Brain microvascular endothelial cell (primary cell): ENCODE measurements around the gene INSYN2B.

Source experiments
- DNase-seq: peaks from one replicate; pipeline ENCODE4 v3.0.0-alpha.2; 2020
- H3K27ac ChIP-seq: fragments of 250-450 bp; sonication (Bioruptor Pico); 2 replicates; pipeline ENCODE4 v1.5.1; 2020; ENCODE audit warnings: mild to moderate bottlenecking, moderate library complexity
- H3K27me3 ChIP-seq: fragments of 250-450 bp; sonication (Bioruptor Pico); replicated peaks from 2 replicates; pipeline ENCODE4 v1.5.1; 2020; ENCODE audit warnings: mild to moderate bottlenecking
- H3K36me3 ChIP-seq: fragments of 250-450 bp; sonication (Bioruptor Pico); replicated peaks from 2 replicates; pipeline ENCODE4 v1.5.1; 2020; ENCODE audit warnings: mild to moderate bottlenecking
- H3K4me3 ChIP-seq: 2 replicates; pipeline ENCODE4 v1.5.1; 2011; ENCODE audit warnings: low read depth, mild to moderate bottlenecking, control low read depth, low read length, moderate library complexity
- CTCF ChIP-seq: IDR thresholded peaks from 2 replicates; pipeline ENCODE4 v1.5.1; 2011; ENCODE audit warnings: low read depth, mild to moderate bottlenecking, moderate library complexity, low read length, control low read depth, inconsistent platforms; ENCODE audit errors: missing control alignments
- in situ Hi-C: cut with HindIII; loops from 2 replicates; pipeline ENCODE4 v1.10.0; 2017; ENCODE audit warnings: low sequenced_read_pairs, low pct_ligation_motif_present

The INSYN2B gene

GRCh38 chr5:169908864-169909263 is 71.4 kb downstream of the INSYN2B start:
- TF ChIP-seq CTCF, result no peak
- Histone ChIP-seq H3K27ac (no peak overlapping the region), H3K4me3 (no peak overlapping the region), H3K36me3 (no peaks in the 10 kb centered on the region), H3K27me3 (no peaks in the 10 kb centered on the region)
- DNase-seq, result no peak
- in situ Hi-C loops, result no loop called here

- in situ Hi-C loops, result no loop called here
- no peak overlapping the region for H3K27ac ChIP-seq
- H3K27me3 ChIP-seq, result no peaks in the 10 kb centered on the region
- no peak overlapping the region for H3K4me3 ChIP-seq
- TF ChIP-seq CTCF, result no peak
- H3K36me3 ChIP-seq, result no peaks in the 10 kb centered on the region
- no peak for DNase-seq
These were observed 73.3 kb downstream of the INSYN2B start for GRCh38 chr5:169906745-169907649.

- Histone ChIP-seq H3K4me3 (no peak overlapping the region), H3K36me3 (no peaks in the 10 kb centered on the region), H3K27me3 (no peaks in the 10 kb centered on the region), H3K27ac (no peak overlapping the region)
- in situ Hi-C loops, result no loop called here
- no peak for TF ChIP-seq CTCF
- DNase-seq, result no peak
These were observed 75.3 kb downstream of the INSYN2B start for GRCh38 chr5:169905017-169905416.

- DNase-seq, result no peak
- Histone ChIP-seq H3K27me3 (no peaks in the 10 kb centered on the region), H3K27ac (no peak overlapping the region), H3K36me3 (no peaks in the 10 kb centered on the region), H3K4me3 (no peak overlapping the region)
- in situ Hi-C loops, result no loop called here
- TF ChIP-seq CTCF, result no peak
These were observed 75.8 kb downstream of the INSYN2B start for GRCh38 chr5:169904508-169904907.

- Histone ChIP-seq H3K27me3 (no peaks in the 10 kb centered on the region), H3K36me3 (no peaks in the 10 kb centered on the region), H3K4me3 (no peak overlapping the region), H3K27ac (no peak overlapping the region)
- TF ChIP-seq CTCF, result no peak
- in situ Hi-C loops, result no loop called here
- peak; percentile 17 for DNase-seq
These were observed 76.2 kb downstream of the INSYN2B start for GRCh38 chr5:169904059-169904458.
